Lower leg skin (tissue), 3 donors: ENCODE results near the gene PANK4.

Experiments used
- CTCF ChIP-seq, 3 donors: fragments of 450-650 bp; IDR thresholded peaks; one replicate each; pipeline ENCODE4 v1.5.1; 2016; ENCODE audit warnings: antibody characterized with exemption in 3 of 3, mild to moderate bottlenecking in 3 of 3, moderate library complexity in 2 of 3
- POLR2A ChIP-seq, 2 donors: fragments of 450-650 bp; IDR thresholded peaks; one replicate each; pipeline ENCODE4 v1.6.1; 2016 to 2017; ENCODE audit warnings: antibody characterized with exemption in 2 of 2, mild to moderate bottlenecking in 1 of 2, moderate library complexity in 1 of 2

GRCh38 chr1:2559509-2560298 is 33.3 kb upstream of the PANK4 start:
- TF ChIP-seq CTCF (IDR thresholded peaks at IDR 0.05) (no peak), POLR2A (IDR thresholded peaks at IDR 0.05) (no peak)
